ENCODE results near the gene TMEM229B.

The TMEM229B gene

GRCh38 chr14:67526181-67526580 lies 37.7 kb upstream of the TMEM229B start:
- H3K4me3 ChIP-seq (ENCODE audit: low read length): no peak overlapping the region
- H3K9ac ChIP-seq (ENCODE audit: low read depth, low read length): no peak overlapping the region
- H3K27ac ChIP-seq (ENCODE audit: low read length): no peak overlapping the region
- no peaks in the 10 kb centered on the region for H3K4me1 ChIP-seq (ENCODE audit: insufficient read depth, low read length)
- peaks cover 9% of the 10 kb centered on the region; the same call in 1 of the 2 replicates for H3K27me3 ChIP-seq (ENCODE audit: insufficient read depth, low read length)
- no peaks in the 10 kb centered on the region for H3K9me3 ChIP-seq (ENCODE audit: insufficient read depth, low read depth, low read length)
- H3K36me3 ChIP-seq (ENCODE audit: insufficient read depth, low read depth, low read length): no peaks in the 10 kb centered on the region

DNA sequence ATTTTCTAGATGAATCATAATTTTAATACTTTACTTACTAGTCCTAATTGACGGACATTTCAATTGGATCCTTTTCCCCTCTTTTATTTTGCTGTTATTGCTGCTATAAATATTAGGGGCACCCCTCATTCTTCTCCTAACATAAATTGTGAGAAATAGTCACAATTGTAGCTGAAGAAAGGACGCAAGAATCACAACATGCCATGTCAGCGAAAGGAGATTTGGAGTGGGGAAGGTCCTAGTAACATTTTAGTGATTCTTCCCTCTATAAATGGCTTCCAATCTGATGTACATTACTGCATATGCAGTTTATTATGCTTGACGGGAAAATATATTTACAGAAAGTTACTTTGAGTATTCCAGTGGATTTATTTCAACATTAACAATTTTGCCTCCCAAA lies 36.9 kb upstream of the TMEM229B start:
- Histone ChIP-seq H3K9me3 (ENCODE audit: insufficient read depth, low read depth, low read length) (no peaks in the 10 kb centered on the region), H3K27me3 (ENCODE audit: insufficient read depth, low read length) (peaks cover 15% of the 10 kb centered on the region; the same call in 1 of the 2 replicates), H3K36me3 (ENCODE audit: insufficient read depth, low read depth, low read length) (no peaks in the 10 kb centered on the region), H3K4me3 (ENCODE audit: low read length) (no peak overlapping the region), H3K4me1 (ENCODE audit: insufficient read depth, low read length) (no peaks in the 10 kb centered on the region), H3K9ac (ENCODE audit: low read depth, low read length) (no peak overlapping the region), H3K27ac (ENCODE audit: low read length) (no peak overlapping the region)

- Histone ChIP-seq H3K27me3 (ENCODE audit: insufficient read depth, low read length) (peaks cover 17% of the 10 kb centered on the region; the same call in 1 of the 2 replicates), H3K36me3 (ENCODE audit: insufficient read depth, low read depth, low read length) (no peaks in the 10 kb centered on the region), H3K4me1 (ENCODE audit: insufficient read depth, low read length) (no peaks in the 10 kb centered on the region), H3K9me3 (ENCODE audit: insufficient read depth, low read depth, low read length) (no peaks in the 10 kb centered on the region), H3K4me3 (ENCODE audit: low read length) (no peak overlapping the region), H3K27ac (ENCODE audit: low read length) (no peak overlapping the region), H3K9ac (ENCODE audit: low read depth, low read length) (no peak overlapping the region)
Observed at GRCh38 chr14:67524634-67524963, 36.1 kb upstream of the TMEM229B start.

DNA sequence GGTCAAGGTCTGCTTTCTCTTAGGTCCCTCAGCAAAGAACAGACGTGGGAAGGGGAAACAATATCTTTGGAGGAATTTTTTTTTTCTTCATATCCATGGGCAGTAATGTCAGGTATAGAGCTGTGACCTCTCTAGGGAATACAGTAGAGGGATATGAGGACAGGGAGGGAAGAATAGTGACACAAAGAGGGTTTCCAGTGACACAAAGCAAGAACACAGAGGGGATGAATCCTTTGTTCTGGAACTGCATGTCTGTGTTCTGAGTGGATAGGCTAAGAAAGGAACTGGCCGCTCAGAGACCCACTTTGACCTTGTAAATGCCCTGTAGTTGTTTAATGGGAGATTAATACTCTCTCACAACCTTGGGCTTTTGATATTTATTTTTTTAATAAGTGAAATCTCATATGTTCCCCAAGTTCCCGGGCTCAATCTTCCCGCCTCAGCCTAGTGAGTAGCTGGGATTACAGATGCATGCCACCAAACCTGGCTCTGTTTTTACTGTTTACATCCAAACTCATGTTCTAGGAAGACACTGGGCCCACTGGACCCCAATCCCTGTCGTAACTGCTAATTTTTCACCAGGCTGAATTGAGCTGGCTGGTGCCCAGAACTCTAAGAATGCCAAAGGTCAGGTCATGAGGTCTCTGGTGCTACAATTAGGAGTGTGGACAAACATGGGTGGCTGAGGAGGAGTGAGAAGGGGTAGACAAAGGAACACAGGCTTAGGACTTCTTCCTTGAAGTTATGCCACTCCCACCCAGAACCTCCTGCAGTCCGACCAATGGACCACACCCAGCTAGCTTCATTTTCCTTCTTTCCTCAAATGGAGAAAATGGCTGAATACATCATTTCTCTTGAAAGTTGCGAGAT lies 35.5 kb upstream of the TMEM229B start:
- Histone ChIP-seq H3K27me3 (ENCODE audit: insufficient read depth, low read length) (peaks cover 21% of the 10 kb centered on the region), H3K9ac (ENCODE audit: low read depth, low read length) (no peak overlapping the region), H3K4me3 (ENCODE audit: low read length) (no peak overlapping the region), H3K36me3 (ENCODE audit: insufficient read depth, low read depth, low read length) (no peaks in the 10 kb centered on the region), H3K4me1 (ENCODE audit: insufficient read depth, low read length) (no peaks in the 10 kb centered on the region), H3K9me3 (ENCODE audit: insufficient read depth, low read depth, low read length) (no peaks in the 10 kb centered on the region), H3K27ac (ENCODE audit: low read length) (no peak overlapping the region)

GRCh38 chr14:67522270-67522669 lies 33.7 kb upstream of the TMEM229B start:
- H3K4me3 ChIP-seq (ENCODE audit: low read length): no peak overlapping the region
- H3K4me1 ChIP-seq (ENCODE audit: insufficient read depth, low read length): no peaks in the 10 kb centered on the region
- peaks cover 38% of the 10 kb centered on the region for H3K27me3 ChIP-seq (ENCODE audit: insufficient read depth, low read length)
- H3K36me3 ChIP-seq (ENCODE audit: insufficient read depth, low read depth, low read length): no peaks in the 10 kb centered on the region
- H3K9ac ChIP-seq (ENCODE audit: low read depth, low read length): no peak overlapping the region
- no peaks in the 10 kb centered on the region for H3K9me3 ChIP-seq (ENCODE audit: insufficient read depth, low read depth, low read length)
- no peak overlapping the region for H3K27ac ChIP-seq (ENCODE audit: low read length)

DNA sequence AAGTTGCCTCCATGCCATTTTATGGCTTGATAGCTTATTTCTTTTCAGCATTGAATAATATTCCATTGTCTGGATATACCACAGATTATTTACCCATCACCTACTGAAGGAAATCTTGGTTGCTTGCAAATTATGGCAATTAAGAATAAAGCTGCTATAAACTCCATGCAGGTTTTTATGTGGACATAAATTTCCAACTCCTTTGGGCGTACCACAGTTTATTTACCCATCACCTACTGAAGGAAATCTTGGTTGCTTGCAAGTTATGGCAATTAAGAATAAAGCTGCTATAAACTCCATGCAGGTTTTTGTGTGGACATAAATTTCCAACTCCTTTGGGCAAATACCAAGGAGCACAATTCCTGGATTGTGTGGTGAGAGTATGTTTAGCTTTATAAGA lies 32.0 kb upstream of the TMEM229B start:
- no peak overlapping the region for H3K27ac ChIP-seq (ENCODE audit: low read length)
- H3K27me3 ChIP-seq (ENCODE audit: insufficient read depth, low read length): peaks cover 55% of the 10 kb centered on the region
- no peaks in the 10 kb centered on the region for H3K36me3 ChIP-seq (ENCODE audit: insufficient read depth, low read depth, low read length)
- no peak overlapping the region for H3K9ac ChIP-seq (ENCODE audit: low read depth, low read length)
- H3K4me1 ChIP-seq (ENCODE audit: insufficient read depth, low read length): no peaks in the 10 kb centered on the region
- H3K9me3 ChIP-seq (ENCODE audit: insufficient read depth, low read depth, low read length): no peaks in the 10 kb centered on the region
- H3K4me3 ChIP-seq (ENCODE audit: low read length): no peak overlapping the region

DNA sequence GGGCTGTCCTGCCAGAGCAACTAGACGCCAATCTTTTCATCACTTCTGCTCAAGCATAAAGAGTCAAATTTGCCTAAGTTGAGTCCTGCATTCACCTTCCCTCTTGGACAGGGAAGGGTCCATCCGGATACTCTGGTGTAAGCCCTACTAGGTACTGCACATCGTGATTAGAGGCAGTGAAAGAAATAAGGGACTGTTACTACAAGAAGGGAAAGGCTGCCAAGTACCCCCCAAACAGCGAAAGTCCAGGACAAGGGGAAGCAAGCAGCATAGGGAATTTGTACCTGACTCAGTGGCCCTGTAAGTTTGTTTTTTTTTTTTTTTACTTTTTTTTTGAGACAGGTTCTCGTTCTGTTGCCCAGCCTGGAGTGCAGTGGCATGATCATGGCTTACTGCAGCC lies 30.9 kb upstream of the TMEM229B start:
- Histone ChIP-seq H3K9me3 (ENCODE audit: insufficient read depth, low read depth, low read length) (no peaks in the 10 kb centered on the region), H3K27me3 (ENCODE audit: insufficient read depth, low read length) (peaks cover 64% of the 10 kb centered on the region), H3K4me3 (ENCODE audit: low read length) (no peak overlapping the region), H3K27ac (ENCODE audit: low read length) (no peak overlapping the region), H3K36me3 (ENCODE audit: insufficient read depth, low read depth, low read length) (no peaks in the 10 kb centered on the region), H3K4me1 (ENCODE audit: insufficient read depth, low read length) (no peaks in the 10 kb centered on the region), H3K9ac (ENCODE audit: low read depth, low read length) (no peak overlapping the region)

GRCh38 chr14:67517083-67517482 lies 28.6 kb upstream of the TMEM229B start:
- Histone ChIP-seq H3K9ac (ENCODE audit: low read depth, low read length) (no peak overlapping the region), H3K27ac (ENCODE audit: low read length) (no peak overlapping the region), H3K9me3 (ENCODE audit: insufficient read depth, low read depth, low read length) (no peaks in the 10 kb centered on the region), H3K27me3 (ENCODE audit: insufficient read depth, low read length) (peaks cover 83% of the 10 kb centered on the region), H3K4me1 (ENCODE audit: insufficient read depth, low read length) (no peaks in the 10 kb centered on the region), H3K36me3 (ENCODE audit: insufficient read depth, low read depth, low read length) (no peaks in the 10 kb centered on the region), H3K4me3 (ENCODE audit: low read length) (no peak overlapping the region)

DNA sequence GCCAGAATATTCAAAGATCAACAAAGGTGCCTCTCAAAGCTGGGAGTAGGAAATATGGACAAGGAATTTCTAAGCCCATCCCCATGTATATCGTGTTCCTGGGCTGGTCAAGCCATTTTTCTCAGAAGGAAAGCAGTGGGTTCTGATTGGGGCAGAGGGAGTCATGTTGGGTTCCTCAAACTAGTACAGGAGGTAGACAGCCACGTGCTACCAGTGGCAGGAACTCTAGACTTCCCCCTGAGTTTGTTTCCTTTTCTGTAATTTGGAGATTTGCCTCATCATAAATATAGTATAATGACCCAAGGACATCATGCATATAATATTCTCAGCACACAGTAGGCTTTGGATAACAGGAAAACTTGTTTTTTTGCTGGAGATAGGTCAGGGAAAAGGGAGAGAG lies 28.2 kb upstream of the TMEM229B start:
- no peaks in the 10 kb centered on the region for H3K9me3 ChIP-seq (ENCODE audit: insufficient read depth, low read depth, low read length)

GRCh38 chr14:67515386-67516079 lies 27.0 kb upstream of the TMEM229B start:
- Histone ChIP-seq H3K4me3 (ENCODE audit: low read length) (peak overlapping the region; percentile 63), H3K4me1 (ENCODE audit: insufficient read depth, low read length) (no peaks in the 10 kb centered on the region), H3K36me3 (ENCODE audit: insufficient read depth, low read depth, low read length) (no peaks in the 10 kb centered on the region), H3K27ac (ENCODE audit: low read length) (no peak overlapping the region), H3K9ac (ENCODE audit: low read depth, low read length) (no peak overlapping the region), H3K9me3 (ENCODE audit: insufficient read depth, low read depth, low read length) (no peaks in the 10 kb centered on the region), H3K27me3 (ENCODE audit: insufficient read depth, low read length) (peaks cover 85% of the 10 kb centered on the region)

More for the DNA sequence above, 28.2 kb upstream of the TMEM229B start:
- Histone ChIP-seq H3K4me1 (ENCODE audit: insufficient read depth, low read length) (no peaks in the 10 kb centered on the region), H3K36me3 (ENCODE audit: insufficient read depth, low read depth, low read length) (no peaks in the 10 kb centered on the region), H3K27ac (ENCODE audit: low read length) (no peak overlapping the region), H3K9ac (ENCODE audit: low read depth, low read length) (no peak overlapping the region), H3K4me3 (ENCODE audit: low read length) (no peak overlapping the region), H3K27me3 (ENCODE audit: insufficient read depth, low read length) (peaks cover 87% of the 10 kb centered on the region)

GRCh38 chr14:67514650-67515385 lies 26.3 kb upstream of the TMEM229B start:
- H3K4me1 ChIP-seq (ENCODE audit: insufficient read depth, low read length): no peaks in the 10 kb centered on the region
- peaks cover 82% of the 10 kb centered on the region for H3K27me3 ChIP-seq (ENCODE audit: insufficient read depth, low read length)
- H3K4me3 ChIP-seq (ENCODE audit: low read length): peak overlapping the region; percentile 63
- H3K36me3 ChIP-seq (ENCODE audit: insufficient read depth, low read depth, low read length): no peaks in the 10 kb centered on the region
- no peaks in the 10 kb centered on the region for H3K9me3 ChIP-seq (ENCODE audit: insufficient read depth, low read depth, low read length)
- H3K27ac ChIP-seq (ENCODE audit: low read length): no peak overlapping the region
- H3K9ac ChIP-seq (ENCODE audit: low read depth, low read length): no peak overlapping the region
